HPDE6-E6E7 (cell line): Measurements from ENCODE around the gene SH2B3.

Source experiments
- DNase-seq: peaks from one replicate; pipeline ENCODE4 v3.0.0; 2011; ENCODE audit warnings: missing footprints; ENCODE audit errors: extremely low spot score

The SH2B3 gene

DNA sequence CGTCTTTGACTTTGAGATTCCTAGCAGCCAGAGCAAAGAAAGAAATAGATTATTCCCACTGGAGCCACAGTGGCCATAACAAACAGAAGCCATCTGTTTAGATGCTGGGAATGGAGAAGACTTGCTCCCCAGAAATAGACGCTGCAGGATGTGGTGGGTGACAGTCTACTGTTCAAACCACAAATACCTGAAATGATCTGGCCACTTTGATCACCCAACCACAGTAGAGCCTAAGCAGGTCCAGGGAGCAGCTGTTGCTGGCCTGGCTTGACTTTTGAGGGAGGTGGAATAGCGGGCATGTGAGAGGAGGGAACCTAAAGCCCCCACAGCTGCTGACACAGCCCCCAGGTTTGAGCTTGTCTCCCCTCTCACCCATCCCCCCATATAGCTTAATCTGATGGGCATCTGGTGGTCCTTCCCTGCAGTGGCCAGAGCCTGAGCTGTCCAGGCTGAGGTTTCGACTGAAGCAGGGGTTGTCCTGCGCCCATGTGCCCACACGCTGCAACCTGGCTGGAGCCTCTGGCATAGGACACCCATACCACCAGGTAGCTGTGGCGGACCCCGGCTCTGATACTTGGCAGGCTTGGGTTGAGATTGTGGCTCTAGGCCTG lies 38.7 kb downstream of the SH2B3 start:
- no peak for DNase-seq

GRCh38 chr12:111444925-111445725 lies 39.4 kb downstream of the SH2B3 start:
- no peak for DNase-seq

DNA sequence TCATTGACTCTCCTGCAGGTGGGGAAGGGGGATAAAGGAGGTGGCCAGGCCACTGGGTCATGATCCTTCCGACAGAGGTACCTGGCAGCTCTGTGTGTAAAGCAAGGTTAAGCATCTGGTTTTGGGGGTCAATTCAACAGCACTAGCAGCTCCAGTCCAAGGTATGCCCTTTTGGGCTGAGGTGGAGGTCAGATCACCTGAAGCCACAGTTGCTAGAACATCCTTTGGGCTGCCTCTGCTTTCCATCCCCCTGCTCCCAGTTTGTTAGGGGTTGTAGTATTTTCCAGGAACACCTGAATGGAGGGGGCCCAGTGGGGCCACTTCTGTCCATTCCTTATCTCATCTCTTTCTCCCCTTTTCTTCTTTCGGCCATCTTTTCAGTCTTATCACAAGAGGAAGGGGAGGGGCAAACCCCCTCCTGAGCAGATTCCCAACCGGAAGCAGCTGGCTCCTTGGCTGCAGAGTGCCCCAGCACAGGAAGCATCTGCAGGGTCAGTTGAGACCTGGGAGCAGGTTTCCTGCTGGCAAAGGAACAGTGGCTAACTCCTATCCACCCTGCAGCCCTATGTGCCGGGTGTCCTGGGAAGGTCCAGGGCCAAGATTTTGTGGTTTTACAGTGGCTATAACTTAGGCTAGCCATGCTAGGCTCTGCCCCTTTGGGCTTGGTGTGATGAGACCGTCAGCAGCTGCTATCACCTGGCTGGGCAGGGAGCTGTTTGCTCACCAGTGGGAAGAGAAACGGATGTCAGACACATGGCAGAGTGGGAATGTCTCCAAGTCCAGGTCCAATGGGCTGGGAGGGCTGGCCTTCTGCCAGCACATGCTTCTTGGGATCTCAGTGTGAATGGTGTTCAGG lies 40.2 kb downstream of the SH2B3 start:
- no peak for DNase-seq

GRCh38 chr12:111446631-111447570 lies 41.2 kb downstream of the SH2B3 start:
- no peak for DNase-seq

DNA sequence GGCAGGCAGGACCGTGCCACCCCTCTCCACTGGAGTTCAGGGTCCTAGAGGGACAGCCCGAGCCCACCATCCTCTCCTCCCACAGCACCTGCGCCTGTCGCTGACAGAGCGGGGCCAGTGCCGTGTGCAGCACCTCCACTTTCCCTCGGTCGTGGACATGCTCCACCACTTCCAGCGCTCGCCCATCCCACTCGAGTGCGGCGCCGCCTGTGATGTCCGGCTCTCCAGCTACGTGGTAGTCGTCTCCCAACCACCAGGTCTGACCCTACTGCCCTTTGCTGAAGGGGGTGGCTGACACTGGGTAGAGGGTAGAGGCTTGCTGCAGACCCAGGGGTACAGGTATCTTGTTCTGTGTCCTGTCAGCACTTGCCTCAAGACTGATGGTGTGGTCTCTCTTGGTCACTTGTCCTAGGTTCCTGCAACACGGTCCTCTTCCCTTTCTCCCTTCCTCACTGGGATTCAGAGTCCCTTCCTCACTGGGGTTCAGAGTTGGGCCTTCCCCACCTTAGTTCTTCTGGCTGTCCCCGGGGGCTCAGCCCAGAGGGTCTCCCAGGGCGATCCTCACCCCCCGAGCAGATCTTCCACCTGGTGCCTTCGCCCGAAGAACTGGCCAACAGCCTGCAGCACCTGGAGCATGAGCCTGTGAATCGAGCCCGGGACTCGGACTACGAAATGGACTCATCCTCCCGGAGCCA lies 42.0 kb downstream of the SH2B3 start:
- DNase-seq = no peak

DNA sequence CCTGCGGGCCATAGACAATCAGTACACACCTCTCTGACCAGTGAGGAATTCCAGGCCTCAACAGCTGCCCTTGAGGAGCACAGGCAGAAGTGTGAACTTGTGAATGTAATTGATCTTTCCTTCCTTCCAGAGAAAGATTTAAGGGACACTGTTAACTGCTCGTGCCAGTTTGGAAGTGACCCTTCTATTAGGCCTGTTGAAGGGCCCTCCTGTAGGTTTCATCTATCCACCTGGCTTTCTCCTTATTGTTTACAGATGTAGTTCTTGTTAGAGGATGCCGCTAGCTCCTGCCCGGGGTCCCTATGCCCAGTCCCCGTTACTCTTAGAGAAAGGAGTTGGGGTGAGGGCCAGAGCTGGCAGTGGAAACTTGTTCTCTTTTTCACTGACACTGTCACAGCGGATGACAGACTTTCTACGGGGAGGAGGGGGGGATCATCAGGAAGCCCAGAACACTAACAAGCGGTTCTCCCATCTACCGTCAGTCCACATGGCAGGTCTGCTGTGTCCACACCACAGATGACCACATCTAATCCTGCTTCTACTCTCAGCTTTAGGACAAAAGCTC lies 42.6 kb downstream of the SH2B3 start:
- no peak for DNase-seq

- no peak for DNase-seq
These were observed 43.4 kb downstream of the SH2B3 start for GRCh38 chr12:111448846-111449790.

GRCh38 chr12:111450676-111451075 lies 45.0 kb downstream of the SH2B3 start:
- no peak for DNase-seq

DNA sequence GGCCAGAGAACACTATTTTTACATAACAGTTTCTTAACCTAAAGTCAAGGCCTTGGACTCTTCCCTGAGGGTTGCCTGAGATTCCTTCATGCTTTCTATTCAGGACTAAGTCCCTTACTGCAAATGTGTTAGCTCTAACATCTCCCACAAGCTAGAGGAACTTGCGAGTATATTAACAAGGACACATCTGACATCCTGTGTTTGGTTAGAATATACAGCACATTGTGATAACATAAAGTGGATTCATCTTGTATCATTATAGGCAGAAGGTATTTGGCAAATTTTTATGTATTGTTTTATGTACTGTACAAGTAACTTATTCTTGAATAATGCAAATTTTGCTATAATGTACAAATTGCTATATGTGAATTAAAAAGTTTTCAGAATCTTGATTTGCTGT lies 45.5 kb downstream of the SH2B3 start:
- no peak for DNase-seq

GRCh38 chr12:111451649-111452129 lies 46.0 kb downstream of the SH2B3 start:
- DNase-seq = no peak

- no peak for DNase-seq
These were observed 47.6 kb downstream of the SH2B3 start for GRCh38 chr12:111453071-111453989.

DNA sequence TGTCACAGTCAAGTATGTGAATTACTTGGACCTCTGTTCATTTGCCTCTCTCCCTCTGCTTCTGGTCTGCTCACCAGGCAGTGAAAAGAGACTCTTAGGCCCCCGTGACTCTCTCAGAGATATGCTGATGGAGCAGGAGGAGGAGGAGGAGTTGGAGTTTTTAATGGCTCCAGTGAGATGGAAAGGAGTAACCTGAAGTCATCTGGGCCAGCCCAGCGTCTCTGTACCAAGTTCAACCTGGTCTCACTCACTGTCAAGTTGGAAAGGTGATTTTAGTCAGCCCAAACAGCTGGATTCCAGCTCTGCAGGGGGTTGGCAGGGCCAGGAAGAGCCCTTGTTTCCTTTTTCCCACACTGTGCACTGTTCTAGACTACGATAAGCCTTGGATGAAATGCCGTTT lies 48.6 kb downstream of the SH2B3 start:
- no peak for DNase-seq

GRCh38 chr12:111454716-111455447 lies 49.2 kb downstream of the SH2B3 start:
- no peak for DNase-seq

- DNase-seq = no peak
These were observed 50.0 kb downstream of the SH2B3 start for GRCh38 chr12:111455448-111456320.

DNA sequence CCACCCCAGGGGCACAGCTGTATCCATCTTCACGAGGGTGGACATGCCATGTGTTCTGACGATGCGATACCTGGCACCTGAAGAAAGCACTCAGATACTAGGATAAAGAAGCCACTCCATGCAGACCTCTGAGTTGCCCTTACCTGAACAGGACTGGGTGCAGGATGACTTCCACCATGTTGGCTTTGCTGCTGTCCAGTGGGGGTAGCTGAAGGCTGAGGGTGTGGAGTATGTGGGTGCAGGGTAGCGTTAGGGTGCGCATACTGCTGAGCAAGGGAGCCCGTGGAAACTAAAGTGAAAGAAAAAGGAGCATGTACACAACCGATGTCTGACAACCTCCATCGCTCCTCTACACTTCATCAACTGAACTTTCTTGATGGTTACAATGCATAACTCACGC lies 51.3 kb downstream of the SH2B3 start:
- DNase-seq = no peak

GRCh38 chr12:111457577-111457976 lies 51.9 kb downstream of the SH2B3 start:
- no peak for DNase-seq
